Activated CD4-positive, alpha-beta T cell treated with anti-CD3 and anti-CD28 coated beads for 1 hour (primary cell): Measurements from ENCODE around the gene CFAP221.

Source experiments
- DNase-seq: peaks from one replicate; pipeline ENCODE4 v3.0.0-alpha.2; 2020

Gene CFAP221

GRCh38 chr2:119537792-119538191 lies 6.5 kb upstream of the CFAP221 start:
- no peak for DNase-seq

GRCh38 chr2:119541476-119541875 lies 2.8 kb upstream of the CFAP221 start:
- no peak for DNase-seq

- DNase-seq = no peak
These were observed 758 bp downstream of the CFAP221 start for GRCh38 chr2:119544939-119545475.

GRCh38 chr2:119545754-119546446 lies 1.7 kb downstream of the CFAP221 start:
- no peak for DNase-seq

GRCh38 chr2:119546447-119546767 lies 2.2 kb downstream of the CFAP221 start:
- DNase-seq = no peak

- no peak for DNase-seq
These were observed 4.4 kb downstream of the CFAP221 start for GRCh38 chr2:119548516-119549120.

- DNase-seq = no peak
These were observed 5.0 kb downstream of the CFAP221 start for GRCh38 chr2:119549241-119549640.

- DNase-seq = no peak
These were observed 6.1 kb downstream of the CFAP221 start for GRCh38 chr2:119550346-119550745.

GRCh38 chr2:119550856-119551255 lies 6.6 kb downstream of the CFAP221 start:
- DNase-seq = no peak

- DNase-seq = no peak
These were observed 8.7 kb downstream of the CFAP221 start for GRCh38 chr2:119552902-119553301.

GRCh38 chr2:119553687-119554344 lies 9.6 kb downstream of the CFAP221 start:
- no peak for DNase-seq

- no peak for DNase-seq
These were observed 21.2 kb downstream of the CFAP221 start for GRCh38 chr2:119565481-119565880.

GRCh38 chr2:119567292-119567691 lies 23.0 kb downstream of the CFAP221 start:
- no peak for DNase-seq

- no peak for DNase-seq
These were observed 30.0 kb downstream of the CFAP221 start for GRCh38 chr2:119574108-119574815.

GRCh38 chr2:119574864-119575263 lies 30.6 kb downstream of the CFAP221 start:
- no peak for DNase-seq

- no peak for DNase-seq
These were observed 31.2 kb downstream of the CFAP221 start for GRCh38 chr2:119575439-119575838.

- no peak for DNase-seq
These were observed 35.4 kb downstream of the CFAP221 start for GRCh38 chr2:119579424-119580295.

GRCh38 chr2:119580550-119581072 lies 36.4 kb downstream of the CFAP221 start:
- DNase-seq = no peak

GRCh38 chr2:119583291-119583690 lies 39.0 kb downstream of the CFAP221 start:
- no peak for DNase-seq

GRCh38 chr2:119584469-119584868 lies 40.2 kb downstream of the CFAP221 start:
- no peak for DNase-seq

GRCh38 chr2:119586085-119586484 lies 41.8 kb downstream of the CFAP221 start:
- DNase-seq = no peak

GRCh38 chr2:119590873-119591272 lies 46.6 kb downstream of the CFAP221 start:
- DNase-seq = no peak
